PC-9 (cell line): ENCODE data around the gene DYRK3. TPM values are rescaled to one million over a fixed set of nuclear protein-coding genes. Genes with fewer than 3 reads are reported as not detected.

Experiments
- BruUV-seq: library from RNA; stranded (reverse); fragments of 400-500 nt; replicated peaks from 2 replicates; lab custom pipeline; 2021; lab: Mats Ljungman, UMichigan
- CTCF ChIA-PET: fragments of 300-600 bp; sonication (Branson Sonifier 250); formaldehyde crosslinking; loops from one replicate; lab custom pipeline; 2022; ENCODE audit warnings: antibody characterized with exemption; lab: Charles Lee
- POLR2A ChIA-PET: fragments of 300-600 bp; sonication (Branson Sonifier 250); formaldehyde crosslinking; loops from one replicate; lab custom pipeline; 2022; ENCODE audit warnings: antibody characterized with exemption; ENCODE audit not compliant: unreplicated experiment; lab: Charles Lee
- DNase-seq, 2 experiments: peaks; one replicate each; pipeline versions ENCODE4 v3.0.0 to v3.0.0-alpha.2; 2015 to 2022; ENCODE audit warnings: mixed read lengths in 1 of 2
- H2AFZ ChIP-seq: fragments of 200-600 bp; sonication (generic); 2 replicates; pipeline ENCODE4 v1.8.1; 2017; ENCODE audit warnings: antibody characterized with exemption
- H3F3A ChIP-seq: fragments of 200-600 bp; sonication (generic); 2 replicates; pipeline ENCODE4 v1.8.1; 2017; ENCODE audit warnings: antibody characterized with exemption, mild to moderate bottlenecking, low read depth; ENCODE audit not compliant: insufficient read depth
- H3K27ac ChIP-seq: fragments of 200-600 bp; sonication (generic); 2 replicates; pipeline ENCODE4 v1.6.1; 2016; ENCODE audit warnings: mixed run types
- H3K27me3 ChIP-seq: fragments of 200-600 bp; sonication (generic); 2 replicates; pipeline ENCODE4 v1.6.1; 2016; ENCODE audit warnings: low read depth, mixed run types; ENCODE audit not compliant: insufficient read depth
- H3K36me3 ChIP-seq: fragments of 200-600 bp; sonication (generic); 2 replicates; pipeline ENCODE4 v1.6.1; 2016; ENCODE audit warnings: low read depth, mixed run types
- H3K4me1 ChIP-seq: fragments of 200-600 bp; sonication (generic); replicated peaks from 2 replicates; pipeline ENCODE4 v1.6.1; 2016; ENCODE audit warnings: mixed run types; ENCODE audit not compliant: insufficient read depth
- H3K4me2 ChIP-seq: fragments of 200-600 bp; sonication (generic); 2 replicates; pipeline ENCODE4 v1.6.1; 2017; ENCODE audit warnings: mixed run types
- H3K4me3 ChIP-seq: fragments of 200-600 bp; sonication (generic); 2 replicates; pipeline ENCODE4 v1.6.1; 2016; ENCODE audit warnings: mixed run types
- H3K79me2 ChIP-seq: fragments of 200-600 bp; sonication (generic); 2 replicates; pipeline ENCODE4 v1.6.1; 2017; ENCODE audit warnings: low read depth, mixed run types
- H3K9me2 ChIP-seq: fragments of 200-600 bp; sonication (generic); 2 replicates; pipeline ENCODE4 v1.8.1; 2017; ENCODE audit warnings: mild to moderate bottlenecking; ENCODE audit not compliant: insufficient read depth
- H3K9me3 ChIP-seq: fragments of 200-600 bp; sonication (generic); 2 replicates; pipeline ENCODE4 v1.8.1; 2016; ENCODE audit warnings: low read depth; ENCODE audit not compliant: insufficient read depth
- H4K20me1 ChIP-seq: fragments of 200-600 bp; sonication (generic); 2 replicates; pipeline ENCODE4 v1.8.1; 2017; ENCODE audit not compliant: insufficient read depth
- CTCF ChIP-seq: fragments of 200-600 bp; sonication (generic); conservative IDR thresholded peaks from 2 replicates; pipeline ENCODE4 v1.6.1; 2017; ENCODE audit warnings: mixed run types, antibody characterized with exemption, mild to moderate bottlenecking, moderate library complexity
- EZH2 ChIP-seq: fragments of 200-600 bp; sonication (generic); IDR thresholded peaks from 2 replicates; pipeline ENCODE4 v1.8.0; 2017; ENCODE audit warnings: antibody characterized with exemption, low read depth
- intact Hi-C: fragments of 100-400 bp; cut with micrococcal nuclease; formaldehyde crosslinking; loops from one replicate; pipeline ENCODE4 v1.10.0; 2022; ENCODE audit not compliant: unreplicated experiment
- total RNA-seq: library from RNA; stranded (reverse); gene quantifications from 2 replicates; pipeline ENCODE4 v1.2.3, GENCODE V29; 2021

DYRK3 gene
- total RNA-seq, 1 experiment from 2014 or later, result 3.3 TPM

- ChIA-PET POLR2A (no interaction called here), CTCF (interaction anchor here (0.6 kb wide), 1 partner anchor 256 kb away, joined by 5 read pairs; no protein-coding TSS in a partner anchor)
- Histone ChIP-seq H2AFZ (peak overlapping the region; percentile 72), H3F3A (peaks cover 5% of the 10 kb centered on the region; the same call in 1 of the 2 replicates), H3K27me3 (no peaks in the 10 kb centered on the region), H3K4me1 (peaks cover 25% of the 10 kb centered on the region), H3K27ac (peak overlapping the region; percentile 82), H3K4me2 (peak overlapping the region; percentile 78), H3K4me3 (peak overlapping the region; percentile 99), H3K9me2 (no peaks in the 10 kb centered on the region), H3K36me3 (no peaks in the 10 kb centered on the region), H3K9me3 (no peaks in the 10 kb centered on the region), H3K79me2 (peaks cover 59% of the 10 kb centered on the region), H4K20me1 (peaks cover 52% of the 10 kb centered on the region)
- TF ChIP-seq EZH2, result no peak
- intact Hi-C loops, result no loop called here
- DNase-seq, result no peak
- BruUV-seq, result TSS peak; percentile 41
Observed at GRCh38 chr1:206686478-206687249, 51.3 kb downstream of the DYRK3 start.

GRCh38 chr1:206687251-206687914 is 52.0 kb downstream of the DYRK3 start:
- TF ChIP-seq CTCF (no peak), EZH2 (no peak)
- DNase-seq, result no peak
- Histone ChIP-seq H3K4me2 (peak overlapping the region; percentile 78), H3K27ac (no peak overlapping the region), H3K9me3 (no peaks in the 10 kb centered on the region), H2AFZ (no peak overlapping the region), H3K4me3 (peak overlapping the region; percentile 99; the same call in 1 of the 2 replicates), H3K79me2 (peaks cover 67% of the 10 kb centered on the region), H3K4me1 (peaks cover 25% of the 10 kb centered on the region), H3K9me2 (no peaks in the 10 kb centered on the region), H3K27me3 (no peaks in the 10 kb centered on the region), H3F3A (peaks cover 5% of the 10 kb centered on the region; the same call in 1 of the 2 replicates), H3K36me3 (no peaks in the 10 kb centered on the region), H4K20me1 (peaks cover 59% of the 10 kb centered on the region)
- intact Hi-C loops, result no loop called here
- POLR2A ChIA-PET, result interaction anchor here (0.6 kb wide), 1 partner anchor 54 kb away, joined by 7 read pairs; no protein-coding TSS in a partner anchor
- CTCF ChIA-PET, result no interaction called here
- no TSS peak for BruUV-seq

GRCh38 chr1:206687915-206688442 is 52.6 kb downstream of the DYRK3 start:
- POLR2A ChIA-PET, result interaction anchor here (0.6 kb wide), 1 partner anchor 54 kb away, joined by 7 read pairs; no protein-coding TSS in a partner anchor
- peaks cover 65% of the 10 kb centered on the region for H4K20me1 ChIP-seq
- H3K9me3 ChIP-seq, result no peaks in the 10 kb centered on the region
- intact Hi-C loops, result no loop called here
- peaks cover 25% of the 10 kb centered on the region for H3K4me1 ChIP-seq
- no peak overlapping the region for H3K4me3 ChIP-seq
- no peaks in the 10 kb centered on the region for H3K36me3 ChIP-seq
- CTCF ChIA-PET, result no interaction called here
- H3K27me3 ChIP-seq, result no peaks in the 10 kb centered on the region
- peak overlapping the region; percentile 78 for H3K4me2 ChIP-seq
- H3F3A ChIP-seq, result peaks cover 5% of the 10 kb centered on the region; the same call in 1 of the 2 replicates
- no peaks in the 10 kb centered on the region for H3K9me2 ChIP-seq
- H3K79me2 ChIP-seq, result peaks cover 67% of the 10 kb centered on the region
- no peak overlapping the region for H3K27ac ChIP-seq
- no peak for TF ChIP-seq CTCF
- TF ChIP-seq EZH2, result no peak
- no peak overlapping the region for H2AFZ ChIP-seq
- DNase-seq, result no peak
- BruUV-seq, result no TSS peak
